ENCODE data around the gene MCF2L2. TPM values are rescaled to one million over a fixed set of nuclear protein-coding genes. Genes with fewer than 3 reads are reported as not detected.
"Not testable (repeated sequence)": the region's sequence is repeated elsewhere in the genome, so short reads cannot be mapped to it uniquely, and the experiment has no call there.

Gene MCF2L2
- total RNA-seq, 1 donor from 2014 or later = 2.0 TPM

DNA sequence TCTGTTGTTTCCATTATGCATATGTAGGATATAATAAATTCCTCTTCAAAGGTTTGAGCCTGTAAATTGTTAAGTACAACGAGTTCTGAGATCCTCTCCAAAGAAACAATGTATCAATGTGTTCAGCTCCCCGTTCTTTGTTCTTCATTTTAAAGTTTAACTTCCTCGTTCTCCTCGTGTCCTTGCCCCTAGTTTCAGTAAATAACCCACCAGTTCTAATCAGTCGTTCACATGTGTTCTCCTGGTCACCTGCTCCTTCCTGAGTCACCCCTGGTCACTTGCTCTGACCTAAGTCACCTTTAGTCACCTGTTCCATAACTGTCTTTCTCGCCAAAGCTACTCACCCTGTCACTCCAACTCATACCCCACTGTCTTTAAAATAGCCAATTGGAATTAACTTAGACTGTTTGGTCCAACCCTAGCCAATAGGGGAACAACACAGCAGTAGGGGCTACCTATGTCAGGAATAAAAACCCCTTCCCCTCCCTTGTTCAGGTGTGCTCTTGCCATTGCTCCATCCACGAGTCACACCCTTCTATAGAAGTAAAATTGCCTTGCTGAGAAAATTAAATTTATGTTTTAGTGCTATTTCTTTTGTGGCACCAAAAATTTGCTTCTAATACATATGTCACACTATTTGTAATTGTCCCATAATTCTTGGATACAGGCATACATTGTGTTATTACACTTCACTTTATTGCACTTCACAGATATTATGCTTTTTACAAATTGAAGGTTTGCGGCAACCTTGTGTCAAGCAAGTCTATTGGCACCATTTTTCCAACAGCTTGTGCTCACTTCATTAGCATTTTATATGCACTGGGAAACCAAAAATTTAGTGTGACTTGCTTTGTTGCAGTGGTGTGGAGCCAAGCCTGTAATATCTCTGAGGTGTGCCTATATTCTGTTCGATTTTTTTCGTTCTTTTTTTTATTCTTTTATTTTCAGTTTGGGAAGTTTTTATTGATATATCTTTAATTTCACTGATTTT lies 15.3 kb upstream of the MCF2L2 start:
- no peak overlapping the region for H3K27ac ChIP-seq
- H3K27me3 ChIP-seq = no peaks in the 10 kb centered on the region
- H3K36me3 ChIP-seq = no peaks in the 10 kb centered on the region
- no peaks in the 10 kb centered on the region for H3K4me1 ChIP-seq
- intact Hi-C loops (cut with DNase I) = no loop called here
- DNase-seq (ENCODE audit: extremely low spot score in 2 of 2) = no peak
- H3K4me3 ChIP-seq = no peak overlapping the region
- H3K9me3 ChIP-seq = peaks cover 3% of the 10 kb centered on the region
- TF ChIP-seq POLR2AphosphoS5 (IDR thresholded peaks at IDR 0.05; ENCODE audit: insufficient read depth in 1 of 2, low read depth in 1 of 2) = no peak

- TF ChIP-seq POLR2AphosphoS5 (IDR thresholded peaks at IDR 0.05; ENCODE audit: insufficient read depth in 1 of 2, low read depth in 1 of 2) = no peak
- TF ChIP-seq CTCF (IDR thresholded peaks at IDR 0.05) = no peak
- TF ChIP-seq POLR2A (IDR thresholded peaks at IDR 0.05) = no peak
- H3K27me3 ChIP-seq = no peaks in the 10 kb centered on the region
- intact Hi-C loops (cut with DNase I) = no loop called here
- H3K36me3 ChIP-seq = no peaks in the 10 kb centered on the region
- H3K4me3 ChIP-seq = no peak overlapping the region
- DNase-seq (ENCODE audit: extremely low spot score in 2 of 2) = no peak
- peaks cover 3% of the 10 kb centered on the region for H3K9me3 ChIP-seq
- no peaks in the 10 kb centered on the region for H3K4me1 ChIP-seq
- H3K27ac ChIP-seq = no peak overlapping the region
Observed at GRCh38 chr3:183442994-183443393, 14.6 kb upstream of the MCF2L2 start.

DNA sequence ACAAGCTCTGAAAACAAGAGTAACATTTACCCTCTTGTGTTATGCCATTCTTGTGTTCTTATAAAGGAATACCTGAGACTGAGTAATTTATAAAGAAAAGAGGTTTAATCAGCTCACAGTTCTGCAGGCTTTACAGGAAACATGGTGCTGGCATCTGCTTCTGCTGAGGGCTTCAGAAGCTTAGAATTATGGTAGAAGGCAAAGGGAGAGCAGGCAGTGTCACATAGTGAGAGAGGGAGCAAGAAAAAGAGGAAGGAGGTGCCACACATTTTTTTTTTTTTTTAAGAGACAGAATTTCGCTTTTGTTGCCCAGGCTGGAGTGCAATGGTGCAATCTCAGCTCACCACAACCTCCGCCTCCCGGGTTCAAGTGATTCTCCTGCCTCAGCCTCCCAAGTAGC lies 12.1 kb upstream of the MCF2L2 start:
- H3K9me3 ChIP-seq; intact Hi-C loops (cut with DNase I); H3K4me3 ChIP-seq; H3K4me1 ChIP-seq; H3K27ac ChIP-seq; H3K36me3 ChIP-seq; DNase-seq (ENCODE audit: extremely low spot score in 2 of 2); H3K27me3 ChIP-seq: not testable (repeated sequence)

DNA sequence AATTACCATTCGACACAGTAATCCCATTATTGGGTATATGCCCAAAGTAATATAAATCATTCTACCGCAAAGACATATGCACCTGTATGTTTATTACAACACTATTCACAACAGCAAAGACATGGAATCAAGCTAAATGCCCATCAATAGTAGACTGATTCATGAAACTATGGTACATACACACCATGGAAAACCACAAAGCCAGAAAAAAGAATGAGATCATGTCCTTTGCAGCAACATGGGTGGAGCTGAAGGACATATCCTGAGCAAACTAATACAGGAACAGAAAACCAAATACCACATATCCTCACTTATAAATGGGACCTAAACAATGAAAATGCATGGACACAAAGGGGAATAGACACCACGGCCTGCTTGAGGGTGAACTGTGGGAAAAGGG lies 11.1 kb upstream of the MCF2L2 start:
- intact Hi-C loops (cut with DNase I) = loop anchor here (5.0 kb wide), 1 partner anchor 1052 kb away; no protein-coding TSS in a partner anchor
- no peaks in the 10 kb centered on the region for H3K4me1 ChIP-seq

DNA sequence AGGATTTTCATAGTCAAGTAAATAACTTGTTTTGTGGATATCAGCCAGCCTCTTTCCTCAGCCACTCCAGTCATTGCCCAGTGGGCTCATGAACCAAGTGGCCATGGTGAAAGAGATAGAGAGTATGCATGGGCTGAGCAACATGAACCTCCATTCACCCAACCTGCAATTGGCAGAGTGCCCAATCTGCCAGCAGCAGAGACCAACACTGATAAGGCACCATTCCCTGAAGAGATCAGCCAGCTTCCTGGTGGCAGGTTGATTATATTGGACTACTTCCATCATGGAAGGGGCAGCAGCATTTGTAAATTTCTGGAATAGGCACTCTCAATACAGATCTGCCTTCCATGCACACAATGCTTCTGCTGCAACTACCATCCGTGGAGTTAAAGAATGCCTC lies 10.3 kb upstream of the MCF2L2 start:
- H3K9me3 ChIP-seq = peaks cover 2% of the 10 kb centered on the region
- TF ChIP-seq POLR2AphosphoS5 (IDR thresholded peaks at IDR 0.05; ENCODE audit: insufficient read depth in 1 of 2, low read depth in 1 of 2) (no peak), CTCF (IDR thresholded peaks at IDR 0.05) (no peak)
- H3K4me1 ChIP-seq = no peaks in the 10 kb centered on the region
- no peak overlapping the region for H3K27ac ChIP-seq
- H3K4me3 ChIP-seq = no peak overlapping the region
- H3K36me3 ChIP-seq = no peaks in the 10 kb centered on the region
- intact Hi-C loops (cut with DNase I) = loop anchor here (5.0 kb wide), 1 partner anchor 1051 kb away; no protein-coding TSS in a partner anchor
- DNase-seq (ENCODE audit: extremely low spot score in 2 of 2) = no peak
- no peaks in the 10 kb centered on the region for H3K27me3 ChIP-seq

More for the DNA sequence above, 11.1 kb upstream of the MCF2L2 start:
- Histone ChIP-seq H3K27me3 (no peaks in the 10 kb centered on the region), H3K4me3 (no peak overlapping the region), H3K27ac (no peak overlapping the region), H3K9me3 (peaks cover 3% of the 10 kb centered on the region), H3K36me3 (no peaks in the 10 kb centered on the region)
- no peak for DNase-seq (ENCODE audit: extremely low spot score in 2 of 2)
- TF ChIP-seq POLR2A (IDR thresholded peaks at IDR 0.05) (no peak), POLR2AphosphoS5 (IDR thresholded peaks at IDR 0.05; ENCODE audit: insufficient read depth in 1 of 2, low read depth in 1 of 2) (no peak), CTCF (IDR thresholded peaks at IDR 0.05) (no peak)

Measured in vagina (tissue), 2 donors.